A549 (cell line): Measurements from ENCODE around the gene TOMM40. TPM values are rescaled to one million over a fixed set of nuclear protein-coding genes. Genes with fewer than 3 reads are reported as not detected.

Experiments
- ATAC-seq, 2 experiments: fragments of 200-7000 bp in 1 of 2; fragments of >200 bp in 1 of 2; cut with Nextera tagmentation in 1 of 2; cut with Tn5 transposase in 1 of 2; 3 replicates each; pipeline versions ENCODE4 v1.8.0 to v1.9.1; 2018 to 2020; ENCODE audit warnings: mild to moderate bottlenecking in 1 of 2, moderate library complexity in 1 of 2
- CTCF ChIA-PET: fragments of 300-600 bp; sonication (Branson Sonifier 250); formaldehyde crosslinking; extraction: SDS; loops from one replicate; lab custom pipeline; 2021; ENCODE audit warnings: antibody characterized with exemption, inconsistent platforms; lab: Yijun Ruan, JAX
- POLR2A ChIA-PET: fragments of 350-600 bp; formaldehyde crosslinking; extraction: SDS; loops from one replicate; lab custom pipeline; 2021; ENCODE audit warnings: antibody characterized with exemption, inconsistent platforms; lab: Yijun Ruan, JAX
- DNase-seq, 2 experiments: peaks; one replicate each; pipeline versions ENCODE4 v3.0.0 to v3.0.0-alpha.2; 2011 to 2016; ENCODE audit warnings: low read depth in 1 of 2, low spot score in 1 of 2
- FAIRE-seq: peaks from 2 replicates; lab custom pipeline; 2011; peaks lifted over from hg19 to GRCh38; lab: Jason Lieb, UNC
- H3K27ac ChIP-seq, 2 experiments: fragments of >200 bp; sonication (Bioruptor Twin); formaldehyde crosslinking; 3 replicates each; pipeline ENCODE4 v1.5.1; 2016 to 2017
- H3K4me1 ChIP-seq: fragments of >200 bp; sonication (Bioruptor Twin); formaldehyde crosslinking; 3 replicates; pipeline ENCODE4 v1.6.1; 2016
- H3K4me2 ChIP-seq: fragments of >200 bp; sonication (Bioruptor Twin); formaldehyde crosslinking; 3 replicates; pipeline ENCODE4 v1.6.1; 2016
- H3K4me3 ChIP-seq: fragments of >200 bp; sonication (Bioruptor Twin); formaldehyde crosslinking; 3 replicates; pipeline ENCODE4 v1.5.1; 2016
- H3K9me3 ChIP-seq: fragments of >200 bp; sonication (Bioruptor Twin); formaldehyde crosslinking; 3 replicates; pipeline ENCODE4 v1.6.1; 2016
- CHD2 ChIP-seq: fragments of 150-350 bp; IDR thresholded peaks from 2 replicates; pipeline ENCODE4 v1.6.1; 2014; ENCODE audit warnings: low read length; ENCODE audit not compliant: partially characterized antibody
- EP300 ChIP-seq, 2 experiments: fragments of >200 bp; sonication (Bioruptor Twin); formaldehyde crosslinking; IDR thresholded peaks; 2 replicates in 1 of 2; 3 replicates in 1 of 2; pipeline ENCODE4 v1.6.1; 2016 to 2017
- FOSB ChIP-seq: fragments of 250-450 bp; sonication (Bioruptor Pico); IDR thresholded peaks from 2 replicates; pipeline ENCODE4 v1.5.0; 2020; ENCODE audit warnings: mild to moderate bottlenecking, moderate library complexity
- FOXS1 ChIP-seq: fragments of 250-450 bp; sonication (Bioruptor Pico); IDR thresholded peaks from 2 replicates; pipeline ENCODE4 v1.5.0; 2020; ENCODE audit warnings: mild to moderate bottlenecking, moderate library complexity
- HDAC2 ChIP-seq: fragments of 200-600 bp; sonication (generic); IDR thresholded peaks from 2 replicates; pipeline ENCODE4 v1.6.1; 2016
- HEYL ChIP-seq: fragments of 250-450 bp; sonication (Bioruptor Pico); IDR thresholded peaks from 2 replicates; pipeline ENCODE4 v1.8.0; 2021; ENCODE audit warnings: mild to moderate bottlenecking, moderate library complexity
- HOXA7 ChIP-seq: fragments of 250-450 bp; sonication (Bioruptor Pico); IDR thresholded peaks from 2 replicates; pipeline ENCODE4 v1.5.0; 2020; ENCODE audit warnings: mild to moderate bottlenecking, moderate library complexity
- HOXB13 ChIP-seq: fragments of 250-450 bp; sonication (Bioruptor Pico); IDR thresholded peaks from 2 replicates; pipeline ENCODE4 v1.5.0; 2020; ENCODE audit warnings: low read depth, mild to moderate bottlenecking, moderate library complexity
- MAFK ChIP-seq: fragments of 450-650 bp; IDR thresholded peaks from 2 replicates; pipeline ENCODE4 v1.6.1; 2014; ENCODE audit not compliant: partially characterized antibody
- MAZ ChIP-seq: fragments of 150-350 bp; IDR thresholded peaks from 2 replicates; pipeline ENCODE4 v1.6.1; 2014; ENCODE audit warnings: antibody characterized with exemption, low read depth, low read length, borderline replicate concordance
- NFE2L2 ChIP-seq: fragments of 150-350 bp; conservative IDR thresholded peaks from 2 replicates; pipeline ENCODE4 v1.6.1; 2014; ENCODE audit warnings: low read length
- NPAS2 ChIP-seq: fragments of 250-450 bp; sonication (Bioruptor Pico); IDR thresholded peaks from 2 replicates; pipeline ENCODE4 v1.8.0; 2022; ENCODE audit warnings: mild to moderate bottlenecking, moderate library complexity, borderline replicate concordance
- NR3C1 ChIP-seq: fragments of >200 bp; sonication (Bioruptor Twin); formaldehyde crosslinking; IDR thresholded peaks from 3 replicates; pipeline ENCODE4 v1.6.1; 2017
- RFX5 ChIP-seq: fragments of 450-650 bp; IDR thresholded peaks from 2 replicates; pipeline ENCODE4 v1.7.1; 2014; ENCODE audit warnings: antibody characterized with exemption, mild to moderate bottlenecking, moderate library complexity
- RNF2 ChIP-seq: fragments of 200-600 bp; sonication (generic); IDR thresholded peaks from 2 replicates; pipeline ENCODE4 v1.6.1; 2016; ENCODE audit warnings: low read depth, mild to moderate bottlenecking, antibody characterized with exemption, moderate library complexity, borderline replicate concordance
- ZNF302 ChIP-seq: fragments of 250-450 bp; sonication (Bioruptor Pico); IDR thresholded peaks from 2 replicates; pipeline ENCODE4 v1.9.0; 2021; ENCODE audit warnings: inconsistent platforms, mild to moderate bottlenecking, moderate library complexity
- WGBS: methylation state at CpG from one replicate; pipeline ENCODE4 v1.1.6; 2017; ENCODE audit errors: missing lambda C conversion rate; 5-methylcytosine and 5-hydroxymethylcytosine counted together
- polyA plus RNA-seq, 4 experiments: library from polyadenylated mRNA; depleted of rRNA in 3 of 4; stranded (reverse); fragments of >200 nt; fragmentation: RNase III in 1 of 4; extraction: RNeasy Plus Mini Kit Qiagen cat#74134 plus additional on column Dnase treatment in 1 of 4; gene quantifications; 2 replicates in 3 of 4; 3 replicates in 1 of 4; pipeline ENCODE4 v1.2.3, GENCODE V29; 2011 to 2017
- TF ChIP-seq, protein P1 (sequence below): fragments of >200 bp; sonication (Bioruptor Twin); formaldehyde crosslinking; IDR thresholded peaks from 2 replicates; pipeline ENCODE4 v1.6.1; 2016
- TF ChIP-seq, protein P2 (sequence below): fragments of 250-450 bp; sonication (Bioruptor Pico); IDR thresholded peaks from 2 replicates; pipeline ENCODE4 v1.5.0; 2021; ENCODE audit warnings: mild to moderate bottlenecking, moderate library complexity, borderline replicate concordance
- TF ChIP-seq, protein P3 (sequence below): fragments of 200-600 bp; sonication (generic); IDR thresholded peaks from 2 replicates; pipeline ENCODE4 v1.6.1; 2016; ENCODE audit warnings: antibody characterized with exemption, mild to moderate bottlenecking, moderate library complexity

TOMM40 gene
- polyA plus RNA-seq, 2 of the 4 experiments (the other 2 are of a cell fraction) = 92.7 to 180 TPM

DNA sequence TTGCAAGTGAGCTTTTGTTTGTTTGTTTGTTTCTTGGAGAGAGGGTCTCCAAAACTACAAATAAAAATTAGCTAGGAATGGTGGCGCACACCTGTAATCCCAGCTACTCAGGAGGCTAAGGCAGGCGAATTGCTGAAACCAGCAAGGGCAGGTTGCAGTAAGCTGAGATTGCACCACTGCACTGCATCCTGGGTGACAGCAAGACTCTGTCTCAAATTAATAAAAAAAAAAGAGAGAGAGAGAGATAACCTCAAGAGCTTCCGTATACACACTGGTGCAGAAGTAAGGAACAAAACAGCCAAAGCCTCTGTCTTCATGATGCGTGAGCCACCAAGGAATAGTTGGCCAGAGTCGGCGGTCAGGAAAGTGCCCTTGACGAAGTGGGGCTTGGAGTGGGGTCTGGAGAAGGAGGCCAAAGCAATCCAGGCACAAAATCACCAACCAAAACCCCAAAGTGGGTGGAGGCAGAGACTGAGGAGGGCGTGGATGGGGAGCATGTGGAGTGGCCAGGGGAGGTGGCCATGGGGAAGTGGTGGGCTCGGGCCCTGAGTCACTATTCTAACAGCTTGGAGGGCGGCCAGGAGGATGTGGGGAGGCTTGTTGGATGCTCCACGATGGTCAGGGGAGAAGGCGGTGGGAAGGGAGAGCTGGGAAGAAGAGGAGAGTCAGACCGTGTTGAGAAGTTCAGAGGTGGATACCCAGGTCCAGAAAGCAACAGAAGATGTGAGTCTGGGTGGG is 21.2 kb upstream of the TOMM40 start:
- WGBS = 80% methylated on average over 13 of the region's 13 CpGs
- H3K4me1 ChIP-seq = no peaks in the 10 kb centered on the region
- no peak overlapping the region for H3K27ac ChIP-seq
- ATAC-seq (no peak; a peak in 1 of 6 replicates), FAIRE-seq (no peak), DNase-seq (no peak)
- H3K9me3 ChIP-seq = no peaks in the 10 kb centered on the region
- POLR2A ChIA-PET = no interaction called here
- no peak for TF ChIP-seq EP300 (IDR thresholded peaks at IDR 0.05)
- TF ChIP-seq NPAS2 = no peak
- no peak for TF ChIP-seq ZNF302 (CRISPR knock-in tag)
- TF ChIP-seq MAFK = no peak
- TF ChIP-seq, protein P1, sequence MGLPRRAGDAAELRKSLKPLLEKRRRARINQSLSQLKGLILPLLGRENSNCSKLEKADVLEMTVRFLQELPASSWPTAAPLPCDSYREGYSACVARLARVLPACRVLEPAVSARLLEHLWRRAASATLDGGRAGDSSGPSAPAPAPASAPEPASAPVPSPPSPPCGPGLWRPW = no peak
- no peak for TF ChIP-seq HOXA7
- TF ChIP-seq HEYL (CRISPR knock-in tag) = no peak
- no peak for TF ChIP-seq CHD2
- no peak for TF ChIP-seq RFX5
- TF ChIP-seq NFE2L2 = no peak
- TF ChIP-seq MAZ = no peak
- TF ChIP-seq FOXS1 (CRISPR knock-in tag) = no peak
- TF ChIP-seq HDAC2 = no peak
- TF ChIP-seq FOSB (CRISPR knock-in tag) = no peak
- no peak for TF ChIP-seq HOXB13
- CTCF ChIA-PET = interaction anchor here (0.6 to 1.2 kb wide), 4 partner anchors 9 to 83 kb away, joined by 3 to 4 read pairs (median 3); no protein-coding TSS in a partner anchor
- no peak overlapping the region for H3K4me2 ChIP-seq
- no peak overlapping the region for H3K4me3 ChIP-seq

DNA sequence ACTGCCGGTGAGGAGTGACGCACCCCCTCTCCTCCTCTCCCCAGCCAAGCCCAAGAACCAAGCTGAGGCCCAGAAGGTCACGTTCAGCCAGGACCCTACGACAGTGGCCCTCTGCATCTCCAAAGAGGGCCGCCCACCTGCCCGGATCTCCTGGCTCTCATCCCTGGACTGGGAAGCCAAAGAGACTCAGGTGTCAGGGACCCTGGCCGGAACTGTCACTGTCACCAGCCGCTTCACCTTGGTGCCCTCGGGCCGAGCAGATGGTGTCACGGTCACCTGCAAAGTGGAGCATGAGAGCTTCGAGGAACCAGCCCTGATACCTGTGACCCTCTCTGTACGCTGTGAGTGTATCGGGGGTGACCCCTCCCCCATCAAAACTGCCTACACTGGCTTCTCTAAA is 19.2 kb upstream of the TOMM40 start:
- no peak for DNase-seq
- 94% methylated on average over 14 of the region's 14 CpGs for WGBS
- POLR2A ChIA-PET = no interaction called here
- CTCF ChIA-PET = interaction anchor here (0.7 to 2.9 kb wide), 4 partner anchors 14 to 88 kb away, joined by 3 to 8 read pairs (median 6); no protein-coding TSS in a partner anchor
- no peak overlapping the region for H3K4me2 ChIP-seq
- no peak for TF ChIP-seq FOSB (CRISPR knock-in tag)
- TF ChIP-seq, protein P2, sequence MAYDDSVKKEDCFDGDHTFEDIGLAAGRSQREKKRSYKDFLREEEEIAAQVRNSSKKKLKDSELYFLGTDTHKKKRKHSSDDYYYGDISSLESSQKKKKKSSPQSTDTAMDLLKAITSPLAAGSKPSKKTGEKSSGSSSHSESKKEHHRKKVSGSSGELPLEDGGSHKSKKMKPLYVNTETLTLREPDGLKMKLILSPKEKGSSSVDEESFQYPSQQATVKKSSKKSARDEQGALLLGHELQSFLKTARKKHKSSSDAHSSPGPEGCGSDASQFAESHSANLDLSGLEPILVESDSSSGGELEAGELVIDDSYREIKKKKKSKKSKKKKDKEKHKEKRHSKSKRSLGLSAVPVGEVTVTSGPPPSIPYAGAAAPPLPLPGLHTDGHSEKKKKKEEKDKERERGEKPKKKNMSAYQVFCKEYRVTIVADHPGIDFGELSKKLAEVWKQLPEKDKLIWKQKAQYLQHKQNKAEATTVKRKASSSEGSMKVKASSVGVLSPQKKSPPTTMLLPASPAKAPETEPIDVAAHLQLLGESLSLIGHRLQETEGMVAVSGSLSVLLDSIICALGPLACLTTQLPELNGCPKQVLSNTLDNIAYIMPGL (CRISPR knock-in tag) = no peak
- TF ChIP-seq, protein P3, sequence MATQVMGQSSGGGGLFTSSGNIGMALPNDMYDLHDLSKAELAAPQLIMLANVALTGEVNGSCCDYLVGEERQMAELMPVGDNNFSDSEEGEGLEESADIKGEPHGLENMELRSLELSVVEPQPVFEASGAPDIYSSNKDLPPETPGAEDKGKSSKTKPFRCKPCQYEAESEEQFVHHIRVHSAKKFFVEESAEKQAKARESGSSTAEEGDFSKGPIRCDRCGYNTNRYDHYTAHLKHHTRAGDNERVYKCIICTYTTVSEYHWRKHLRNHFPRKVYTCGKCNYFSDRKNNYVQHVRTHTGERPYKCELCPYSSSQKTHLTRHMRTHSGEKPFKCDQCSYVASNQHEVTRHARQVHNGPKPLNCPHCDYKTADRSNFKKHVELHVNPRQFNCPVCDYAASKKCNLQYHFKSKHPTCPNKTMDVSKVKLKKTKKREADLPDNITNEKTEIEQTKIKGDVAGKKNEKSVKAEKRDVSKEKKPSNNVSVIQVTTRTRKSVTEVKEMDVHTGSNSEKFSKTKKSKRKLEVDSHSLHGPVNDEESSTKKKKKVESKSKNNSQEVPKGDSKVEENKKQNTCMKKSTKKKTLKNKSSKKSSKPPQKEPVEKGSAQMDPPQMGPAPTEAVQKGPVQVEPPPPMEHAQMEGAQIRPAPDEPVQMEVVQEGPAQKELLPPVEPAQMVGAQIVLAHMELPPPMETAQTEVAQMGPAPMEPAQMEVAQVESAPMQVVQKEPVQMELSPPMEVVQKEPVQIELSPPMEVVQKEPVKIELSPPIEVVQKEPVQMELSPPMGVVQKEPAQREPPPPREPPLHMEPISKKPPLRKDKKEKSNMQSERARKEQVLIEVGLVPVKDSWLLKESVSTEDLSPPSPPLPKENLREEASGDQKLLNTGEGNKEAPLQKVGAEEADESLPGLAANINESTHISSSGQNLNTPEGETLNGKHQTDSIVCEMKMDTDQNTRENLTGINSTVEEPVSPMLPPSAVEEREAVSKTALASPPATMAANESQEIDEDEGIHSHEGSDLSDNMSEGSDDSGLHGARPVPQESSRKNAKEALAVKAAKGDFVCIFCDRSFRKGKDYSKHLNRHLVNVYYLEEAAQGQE = no peak
- no peak for TF ChIP-seq RNF2
- no peak for TF ChIP-seq NPAS2
- no peak for TF ChIP-seq HOXA7
- TF ChIP-seq NR3C1 = no peak
- TF ChIP-seq, all 56 proteins: peak for 0
- no peaks in the 10 kb centered on the region for H3K9me3 ChIP-seq
- no peak overlapping the region for H3K27ac ChIP-seq
- FAIRE-seq (no peak), ATAC-seq (no peak)
- H3K4me1 ChIP-seq = no peaks in the 10 kb centered on the region
- H3K4me3 ChIP-seq = no peak overlapping the region
